AG09319 (cell line): ENCODE measurements around the gene MAP3K7.

Experiments used
- DNase-seq: peaks from one replicate; pipeline ENCODE4 v3.0.0-alpha.2; 2010; ENCODE audit warnings: low read depth; ENCODE audit errors: extremely low read depth
- CTCF ChIP-seq: IDR thresholded peaks from 2 replicates; pipeline ENCODE4 v1.5.1; 2011; ENCODE audit warnings: low read depth, mild to moderate bottlenecking, inconsistent platforms, low read length, moderate library complexity

The MAP3K7 gene

GRCh38 chr6:90586546-90586835 is 381 bp downstream of the MAP3K7 start:
- DNase-seq = no peak

GRCh38 chr6:90584636-90585255 is 2.1 kb downstream of the MAP3K7 start:
- no peak for TF ChIP-seq CTCF
- DNase-seq = no peak

More at GRCh38 chr6:90586546-90586835, 381 bp downstream of the MAP3K7 start:
- no peak for TF ChIP-seq CTCF

- DNase-seq = no peak
Observed at GRCh38 chr6:90583836-90584481, 2.9 kb downstream of the MAP3K7 start.

GRCh38 chr6:90583179-90583835 is 3.6 kb downstream of the MAP3K7 start:
- no peak for TF ChIP-seq CTCF
- no peak for DNase-seq

More at GRCh38 chr6:90583836-90584481, 2.9 kb downstream of the MAP3K7 start:
- no peak for TF ChIP-seq CTCF

- DNase-seq = no peak
- TF ChIP-seq CTCF = no peak
Observed at GRCh38 chr6:90581146-90581545, 5.7 kb downstream of the MAP3K7 start.

GRCh38 chr6:90578894-90579549 is 7.8 kb downstream of the MAP3K7 start:
- TF ChIP-seq CTCF = no peak
- no peak for DNase-seq

GRCh38 chr6:90575267-90575666 is 11.6 kb downstream of the MAP3K7 start:
- DNase-seq = no peak
- TF ChIP-seq CTCF = no peak
